OCI-LY3 (cell line): Measurements from ENCODE around the gene CLIC5.

Experiments used
- H2AFZ ChIP-seq: fragments of 200-600, 300-600 bp; shearing (Covaris generic); 2 replicates; pipeline ENCODE4 v1.6.0; 2014; ENCODE audit warnings: antibody characterized with exemption, low read depth, low read length
- H3K27ac ChIP-seq: fragments of 200-600, 300-600 bp; sonication (generic); 2 replicates; pipeline ENCODE4 v1.5.1; 2014; ENCODE audit warnings: mild to moderate bottlenecking, low read length, moderate library complexity, mixed read lengths
- H3K27me3 ChIP-seq: fragments of 200-600, 300-600 bp; sonication (generic); 2 replicates; pipeline ENCODE4 v1.6.1; 2014; ENCODE audit warnings: low read depth, low read length, mixed read lengths
- H3K36me3 ChIP-seq: fragments of 200-600, 300-600 bp; sonication (generic); replicated peaks from 2 replicates; pipeline ENCODE3; 2014; ENCODE audit warnings: low read depth, low read length, mixed read lengths
- H3K4me1 ChIP-seq: fragments of 300-600, 200-600 bp; sonication (generic); 2 replicates; pipeline ENCODE4 v1.6.1; 2014; ENCODE audit warnings: low read length, mixed read lengths
- H3K4me2 ChIP-seq: fragments of 200-600, 300-600 bp; sonication (generic); 2 replicates; pipeline ENCODE4 v1.6.1; 2014; ENCODE audit warnings: low read length, mixed read lengths
- H3K4me3 ChIP-seq: fragments of 300-600, 200-600 bp; sonication (generic); 2 replicates; pipeline ENCODE4 v1.5.1; 2014; ENCODE audit warnings: antibody characterized with exemption, mild to moderate bottlenecking, low read length, moderate library complexity
- H3K79me2 ChIP-seq: fragments of 300-600, 200-600 bp; shearing (Covaris generic); 2 replicates; pipeline ENCODE4 v1.6.1; 2014; ENCODE audit warnings: mild to moderate bottlenecking, low read length, mixed read lengths
- H3K9ac ChIP-seq: fragments of 300-600, 200-600 bp; shearing (Covaris generic); 2 replicates; pipeline ENCODE4 v1.6.0; 2014; ENCODE audit warnings: mild to moderate bottlenecking, low read length, moderate library complexity
- H3K9me3 ChIP-seq: fragments of 200-600, 300-600 bp; shearing (Covaris generic); 2 replicates; pipeline ENCODE4 v1.6.1; 2014; ENCODE audit warnings: low read length, mixed read lengths; ENCODE audit not compliant: insufficient read depth
- H4K20me1 ChIP-seq: fragments of 200-600, 300-600 bp; sonication (generic); 2 replicates; pipeline ENCODE4 v1.6.1; 2016; ENCODE audit warnings: low read length, mixed read lengths; ENCODE audit not compliant: insufficient read depth
- EZH2phosphoT487 ChIP-seq: fragments of 200-600 bp; shearing (Covaris generic); IDR thresholded peaks from 2 replicates; pipeline ENCODE4 v1.6.1; 2018; ENCODE audit warnings: antibody characterized with exemption, mixed run types, low read depth
- TF ChIP-seq, protein P1 (sequence below): fragments of 200-600, 300-600 bp; sonication (generic); IDR thresholded peaks from 2 replicates; pipeline ENCODE4 v1.5.1; 2014; ENCODE audit warnings: antibody characterized with exemption, low read length, low read depth

Gene CLIC5

DNA sequence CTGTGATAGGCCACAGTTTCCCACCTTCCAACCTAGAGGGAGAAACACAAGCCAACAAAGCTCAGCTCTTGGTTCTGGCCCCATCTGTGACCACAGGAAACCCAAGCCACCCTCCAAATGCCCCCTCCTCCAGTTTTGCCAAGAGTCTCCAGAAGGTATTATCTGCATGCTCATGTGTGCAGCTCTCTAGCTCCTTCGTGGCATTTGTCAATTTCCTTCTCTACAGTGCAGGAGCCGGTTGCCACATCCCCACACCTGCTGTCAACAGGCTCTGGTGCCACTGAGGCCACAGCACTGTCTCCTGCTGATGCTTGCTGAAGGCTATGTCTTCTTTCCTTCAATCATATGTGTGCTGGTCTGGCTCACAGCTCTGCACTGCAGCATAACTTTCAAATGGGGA is 177.2 kb downstream of the CLIC5 start:
- H3K9ac ChIP-seq, result no peak overlapping the region
- no peaks in the 10 kb centered on the region; the same call in none of the 2 replicates for H4K20me1 ChIP-seq
- H3K4me2 ChIP-seq, result no peak overlapping the region
- no peak overlapping the region for H3K4me3 ChIP-seq
- peaks cover 8% of the 10 kb centered on the region for H3K4me1 ChIP-seq
- TF ChIP-seq, protein P1, sequence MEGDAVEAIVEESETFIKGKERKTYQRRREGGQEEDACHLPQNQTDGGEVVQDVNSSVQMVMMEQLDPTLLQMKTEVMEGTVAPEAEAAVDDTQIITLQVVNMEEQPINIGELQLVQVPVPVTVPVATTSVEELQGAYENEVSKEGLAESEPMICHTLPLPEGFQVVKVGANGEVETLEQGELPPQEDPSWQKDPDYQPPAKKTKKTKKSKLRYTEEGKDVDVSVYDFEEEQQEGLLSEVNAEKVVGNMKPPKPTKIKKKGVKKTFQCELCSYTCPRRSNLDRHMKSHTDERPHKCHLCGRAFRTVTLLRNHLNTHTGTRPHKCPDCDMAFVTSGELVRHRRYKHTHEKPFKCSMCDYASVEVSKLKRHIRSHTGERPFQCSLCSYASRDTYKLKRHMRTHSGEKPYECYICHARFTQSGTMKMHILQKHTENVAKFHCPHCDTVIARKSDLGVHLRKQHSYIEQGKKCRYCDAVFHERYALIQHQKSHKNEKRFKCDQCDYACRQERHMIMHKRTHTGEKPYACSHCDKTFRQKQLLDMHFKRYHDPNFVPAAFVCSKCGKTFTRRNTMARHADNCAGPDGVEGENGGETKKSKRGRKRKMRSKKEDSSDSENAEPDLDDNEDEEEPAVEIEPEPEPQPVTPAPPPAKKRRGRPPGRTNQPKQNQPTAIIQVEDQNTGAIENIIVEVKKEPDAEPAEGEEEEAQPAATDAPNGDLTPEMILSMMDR, result no peak
- no peak for TF ChIP-seq EZH2phosphoT487
- no peaks in the 10 kb centered on the region for H3K9me3 ChIP-seq
- no peak overlapping the region for H3K27ac ChIP-seq
- peaks cover 75% of the 10 kb centered on the region for H3K27me3 ChIP-seq
- H3K79me2 ChIP-seq, result no peaks in the 10 kb centered on the region
- H2AFZ ChIP-seq, result no peak overlapping the region
- H3K36me3 ChIP-seq, result no peaks in the 10 kb centered on the region

DNA sequence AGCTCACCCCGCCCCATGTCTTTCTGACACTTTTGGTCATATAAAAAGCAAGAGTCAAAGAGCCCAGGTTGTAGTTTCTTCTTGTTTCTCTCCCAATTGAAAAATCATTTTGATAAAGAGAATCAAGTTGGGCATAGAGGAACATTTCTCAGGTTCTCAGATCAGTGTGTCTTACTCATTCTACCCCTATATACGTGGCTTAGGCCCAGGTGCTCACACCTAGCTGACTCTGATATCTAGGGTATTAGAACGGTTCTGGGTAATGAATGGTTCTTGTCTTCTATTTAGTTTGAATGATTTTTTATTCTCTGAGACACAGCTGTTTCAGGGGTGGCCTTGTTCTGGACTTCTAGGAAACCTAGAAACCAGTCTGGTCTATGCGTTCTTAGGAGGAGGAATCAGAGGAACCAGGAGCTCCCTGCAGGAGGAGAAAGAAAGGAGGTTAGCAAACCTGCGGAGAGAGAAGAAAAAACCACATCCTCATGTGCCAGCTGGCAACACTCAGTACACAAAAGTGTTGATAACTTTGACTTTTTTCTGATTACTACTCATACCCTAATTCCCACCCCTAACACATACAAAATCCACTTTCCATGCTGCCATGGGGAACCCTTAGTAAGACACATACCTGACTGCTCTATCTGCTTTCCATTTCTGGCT is 178.0 kb downstream of the CLIC5 start:
- no peak overlapping the region for H3K4me3 ChIP-seq
- H3K4me2 ChIP-seq, result no peak overlapping the region
- no peak overlapping the region for H3K9ac ChIP-seq
- no peak overlapping the region for H2AFZ ChIP-seq
- no peak overlapping the region for H3K27ac ChIP-seq
- no peaks in the 10 kb centered on the region for H3K79me2 ChIP-seq
- peaks cover 80% of the 10 kb centered on the region for H3K27me3 ChIP-seq
- no peaks in the 10 kb centered on the region for H3K36me3 ChIP-seq
- no peaks in the 10 kb centered on the region for H3K9me3 ChIP-seq
- TF ChIP-seq EZH2phosphoT487, result no peak
- TF ChIP-seq, protein P1, result no peak
- peaks cover 8% of the 10 kb centered on the region for H3K4me1 ChIP-seq
- H4K20me1 ChIP-seq, result no peaks in the 10 kb centered on the region; the same call in none of the 2 replicates

DNA sequence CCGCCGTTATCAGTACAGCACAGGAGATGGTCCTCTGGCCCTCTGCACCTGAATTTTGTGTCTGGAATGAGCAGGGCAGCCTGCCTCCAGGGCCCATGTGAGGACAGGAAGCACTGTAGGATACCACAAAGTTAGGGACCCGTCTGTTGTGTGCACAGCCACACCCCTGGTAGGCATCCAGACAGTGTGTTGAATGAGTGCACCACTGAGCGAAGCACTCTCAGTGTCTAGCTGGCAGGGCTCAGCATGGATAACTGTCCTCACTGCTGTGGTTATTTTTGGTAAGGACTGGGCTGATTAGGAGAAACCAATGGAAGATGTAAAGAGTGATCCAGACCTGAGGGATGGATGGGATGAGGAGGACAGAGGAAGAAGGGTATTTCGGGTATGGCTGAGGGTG is 178.7 kb downstream of the CLIC5 start:
- peaks cover 12% of the 10 kb centered on the region for H3K4me1 ChIP-seq
- H4K20me1 ChIP-seq, result peaks cover 4% of the 10 kb centered on the region
- TF ChIP-seq, protein P1, result no peak
- TF ChIP-seq EZH2phosphoT487, result no peak
- no peak overlapping the region for H3K4me2 ChIP-seq
- H3K36me3 ChIP-seq, result no peaks in the 10 kb centered on the region
- no peak overlapping the region for H2AFZ ChIP-seq
- H3K27ac ChIP-seq, result no peak overlapping the region
- no peak overlapping the region for H3K4me3 ChIP-seq
- peaks cover 84% of the 10 kb centered on the region for H3K27me3 ChIP-seq
- no peak overlapping the region for H3K9ac ChIP-seq
- H3K9me3 ChIP-seq, result no peaks in the 10 kb centered on the region
- no peaks in the 10 kb centered on the region for H3K79me2 ChIP-seq

DNA sequence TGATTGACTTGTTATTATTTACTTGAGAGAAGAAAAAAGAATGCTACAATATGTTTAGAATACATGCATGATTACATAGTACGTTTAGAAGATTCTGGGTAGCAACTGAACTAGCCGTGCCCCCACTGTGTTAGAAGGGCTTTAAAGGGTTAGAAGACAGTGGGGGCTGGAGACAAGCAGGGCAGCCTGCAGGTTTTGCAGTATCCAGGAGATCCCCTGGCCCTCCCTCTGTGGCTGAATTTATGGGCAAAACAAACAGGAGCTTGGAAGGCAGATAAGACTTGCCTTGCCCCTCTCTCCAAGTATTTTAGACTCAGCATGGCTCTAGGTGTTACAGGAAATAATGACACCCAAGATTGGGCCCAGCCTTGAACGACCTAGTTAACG is 179.2 kb downstream of the CLIC5 start:
- H3K9me3 ChIP-seq, result no peaks in the 10 kb centered on the region
- H2AFZ ChIP-seq, result no peak overlapping the region
- no peak overlapping the region for H3K4me2 ChIP-seq

More for the DNA sequence above, 179.2 kb downstream of the CLIC5 start:
- Histone ChIP-seq H3K4me3 (no peak overlapping the region), H4K20me1 (peaks cover 6% of the 10 kb centered on the region), H3K36me3 (no peaks in the 10 kb centered on the region), H3K9ac (no peak overlapping the region), H3K27ac (no peak overlapping the region), H3K27me3 (peaks cover 84% of the 10 kb centered on the region), H3K79me2 (no peaks in the 10 kb centered on the region), H3K4me1 (peaks cover 17% of the 10 kb centered on the region)
- no peak for TF ChIP-seq EZH2phosphoT487
- TF ChIP-seq, protein P1, result no peak
